A673 (cell line): ENCODE measurements around the gene GABRA1. TPM values are rescaled to one million over a fixed set of nuclear protein-coding genes. Genes with fewer than 3 reads are reported as not detected.

Experiments
- BruUV-seq: library from RNA; stranded (reverse); fragments of 400-500 nt; replicated peaks from 2 replicates; lab custom pipeline; 2021; lab: Mats Ljungman, UMichigan
- CTCF ChIA-PET: fragments of 300-600 bp; sonication (Branson Sonifier 250); formaldehyde crosslinking; loops from one replicate; lab custom pipeline; 2022; ENCODE audit warnings: antibody characterized with exemption; lab: Charles Lee
- POLR2A ChIA-PET: fragments of 300-600 bp; sonication (Branson Sonifier 250); formaldehyde crosslinking; loops from one replicate; lab custom pipeline; 2022; ENCODE audit warnings: antibody characterized with exemption; ENCODE audit not compliant: low non-redundant PET; lab: Charles Lee
- DNase-seq: peaks from one replicate; pipeline ENCODE4 v3.0.0-alpha.2; 2015; ENCODE audit warnings: low spot score
- H3K27ac ChIP-seq: fragments of 200-600 bp; sonication (generic); 2 replicates; pipeline ENCODE4 v1.5.1; 2016; ENCODE audit warnings: mixed run types, low read depth, mild to moderate bottlenecking, mixed read lengths, antibody characterized with exemption, low read length; ENCODE audit not compliant: poor library complexity, severe bottlenecking
- H3K27me3 ChIP-seq: fragments of 200-600 bp; sonication (generic); replicated peaks from 2 replicates; pipeline ENCODE4 v1.6.1; 2017; ENCODE audit warnings: mixed run types, low read depth, mild to moderate bottlenecking, mixed read lengths, antibody characterized with exemption, low read length; ENCODE audit not compliant: insufficient read depth, poor library complexity
- H3K36me3 ChIP-seq: fragments of 200-600 bp; sonication (generic); 2 replicates; pipeline ENCODE4 v1.6.1; 2016; ENCODE audit warnings: mixed run types, mild to moderate bottlenecking, mixed read lengths, antibody characterized with exemption, low read length; ENCODE audit not compliant: insufficient read depth, poor library complexity, severe bottlenecking
- H3K4me1 ChIP-seq: fragments of 200-600 bp; sonication (generic); 2 replicates; pipeline ENCODE4 v1.6.1; 2017; ENCODE audit warnings: mixed run types, mild to moderate bottlenecking, mixed read lengths, antibody characterized with exemption, low read length; ENCODE audit not compliant: insufficient read depth, poor library complexity, severe bottlenecking
- H3K4me3 ChIP-seq: fragments of 200-600 bp; sonication (generic); 2 replicates; pipeline ENCODE4 v1.5.1; 2016; ENCODE audit warnings: low read depth, mixed run types, mild to moderate bottlenecking, mixed read lengths, low read length; ENCODE audit not compliant: poor library complexity, severe bottlenecking
- H3K9me3 ChIP-seq: fragments of 200-600 bp; sonication (generic); 2 replicates; pipeline ENCODE4 v1.6.1; 2016; ENCODE audit warnings: mixed run types, low read depth, mild to moderate bottlenecking, mixed read lengths, antibody characterized with exemption, low read length; ENCODE audit not compliant: poor library complexity, severe bottlenecking
- CTCF ChIP-seq: fragments of 300-800, 200-600 bp; sonication (generic); conservative IDR thresholded peaks from 2 replicates; pipeline ENCODE4 v1.5.1; 2017; ENCODE audit warnings: low read depth, mild to moderate bottlenecking, antibody characterized with exemption, low read length, moderate library complexity, mixed read lengths
- EZH2 ChIP-seq: fragments of 200-600 bp; sonication (generic); IDR thresholded peaks from 2 replicates; pipeline ENCODE4 v1.6.1; 2017; ENCODE audit warnings: borderline replicate concordance, low read depth, mild to moderate bottlenecking, mixed read lengths, antibody characterized with exemption, low read length; ENCODE audit not compliant: poor library complexity, severe bottlenecking
- intact Hi-C: fragments of 100-400 bp; cut with micrococcal nuclease; formaldehyde crosslinking; loops from one replicate; pipeline ENCODE4 v1.10.0; 2022; ENCODE audit not compliant: unreplicated experiment
- total RNA-seq: library from RNA; stranded (reverse); gene quantifications from 2 replicates; pipeline ENCODE4 v1.2.3, GENCODE V29; 2021

GABRA1 gene
- total RNA-seq, 1 experiment from 2014 or later, result not detected

GRCh38 chr5:161846746-161847145, 1.2 kb upstream of the GABRA1 start:
- intact Hi-C loops, result no loop called here
- BruUV-seq, result no TSS peak
- H3K27ac ChIP-seq, result no peak overlapping the region
- ChIA-PET POLR2A (no interaction called here), CTCF (no interaction called here)
- no peaks in the 10 kb centered on the region for H3K36me3 ChIP-seq
- TF ChIP-seq CTCF (no peak), EZH2 (no peak)
- no peak overlapping the region for H3K4me3 ChIP-seq
- H3K27me3 ChIP-seq, result peaks cover 51% of the 10 kb centered on the region
- H3K9me3 ChIP-seq, result no peaks in the 10 kb centered on the region
- peaks cover 3% of the 10 kb centered on the region for H3K4me1 ChIP-seq
- no peak for DNase-seq

- CTCF ChIA-PET, result no interaction called here
- H3K4me1 ChIP-seq, result peaks cover 3% of the 10 kb centered on the region
- TF ChIP-seq EZH2 (no peak), CTCF (no peak)
- peaks cover 51% of the 10 kb centered on the region for H3K27me3 ChIP-seq
- H3K4me3 ChIP-seq, result no peak overlapping the region
- POLR2A ChIA-PET, result no interaction called here
- no peaks in the 10 kb centered on the region for H3K36me3 ChIP-seq
- H3K9me3 ChIP-seq, result no peaks in the 10 kb centered on the region
- no TSS peak for BruUV-seq
- DNase-seq, result no peak
- no peak overlapping the region for H3K27ac ChIP-seq
- intact Hi-C loops, result no loop called here
These were observed 473 bp upstream of the GABRA1 start for GRCh38 chr5:161847447-161847846.

- BruUV-seq, result no TSS peak
- no peak overlapping the region for H3K4me3 ChIP-seq
- peaks cover 3% of the 10 kb centered on the region for H3K4me1 ChIP-seq
- TF ChIP-seq EZH2, result no peak
- no peak for TF ChIP-seq CTCF
- POLR2A ChIA-PET, result no interaction called here
- H3K27ac ChIP-seq, result no peak overlapping the region
- DNase-seq, result no peak
- H3K27me3 ChIP-seq, result peaks cover 54% of the 10 kb centered on the region
- CTCF ChIA-PET, result no interaction called here
- intact Hi-C loops, result loop anchor here (5.0 kb wide), 2 partner anchors 1497 to 1557 kb away; no protein-coding TSS in a partner anchor
- no peaks in the 10 kb centered on the region for H3K36me3 ChIP-seq
- no peaks in the 10 kb centered on the region for H3K9me3 ChIP-seq
These were observed 2.6 kb downstream of the GABRA1 start for GRCh38 chr5:161850491-161850890.
